ENCODE measurements around the gene DHRS3.

The DHRS3 gene

DNA sequence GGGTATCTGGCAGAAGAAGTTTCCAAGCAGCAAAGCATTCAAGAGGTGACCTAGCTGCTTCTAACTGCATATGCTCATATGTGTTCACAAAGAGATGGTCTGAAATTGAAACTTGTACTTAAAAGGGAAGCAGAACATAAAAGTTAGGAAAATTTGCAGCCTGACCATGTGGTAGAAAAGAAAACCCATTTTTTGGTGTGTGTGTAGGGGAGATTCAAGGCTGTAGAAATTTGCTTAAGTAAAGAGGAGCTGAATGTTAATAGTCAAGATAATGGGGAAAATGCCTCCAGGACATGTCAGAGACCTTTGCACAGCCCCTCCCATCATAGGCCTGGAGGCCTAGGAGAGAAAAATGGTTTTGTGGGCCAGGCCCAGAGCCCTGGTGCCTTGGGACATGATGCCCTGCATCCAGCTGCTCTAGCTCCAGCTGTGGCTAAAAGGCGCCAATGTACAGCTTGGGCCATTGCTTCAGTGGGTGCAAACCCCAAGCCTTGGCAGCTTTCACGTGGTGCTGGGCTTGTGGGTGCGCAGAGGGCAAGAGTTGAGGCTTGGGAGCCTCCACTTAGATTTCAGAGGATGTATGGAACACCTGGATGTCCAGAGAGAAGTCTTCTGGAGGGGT, 54.9 kb downstream of the DHRS3 start:
- H3K4me3 ChIP-seq (ENCODE audit: low read depth, low read length) = no peak overlapping the region
- DNase-seq (ENCODE audit: low read depth) = no peak
- TF ChIP-seq, protein P1, sequence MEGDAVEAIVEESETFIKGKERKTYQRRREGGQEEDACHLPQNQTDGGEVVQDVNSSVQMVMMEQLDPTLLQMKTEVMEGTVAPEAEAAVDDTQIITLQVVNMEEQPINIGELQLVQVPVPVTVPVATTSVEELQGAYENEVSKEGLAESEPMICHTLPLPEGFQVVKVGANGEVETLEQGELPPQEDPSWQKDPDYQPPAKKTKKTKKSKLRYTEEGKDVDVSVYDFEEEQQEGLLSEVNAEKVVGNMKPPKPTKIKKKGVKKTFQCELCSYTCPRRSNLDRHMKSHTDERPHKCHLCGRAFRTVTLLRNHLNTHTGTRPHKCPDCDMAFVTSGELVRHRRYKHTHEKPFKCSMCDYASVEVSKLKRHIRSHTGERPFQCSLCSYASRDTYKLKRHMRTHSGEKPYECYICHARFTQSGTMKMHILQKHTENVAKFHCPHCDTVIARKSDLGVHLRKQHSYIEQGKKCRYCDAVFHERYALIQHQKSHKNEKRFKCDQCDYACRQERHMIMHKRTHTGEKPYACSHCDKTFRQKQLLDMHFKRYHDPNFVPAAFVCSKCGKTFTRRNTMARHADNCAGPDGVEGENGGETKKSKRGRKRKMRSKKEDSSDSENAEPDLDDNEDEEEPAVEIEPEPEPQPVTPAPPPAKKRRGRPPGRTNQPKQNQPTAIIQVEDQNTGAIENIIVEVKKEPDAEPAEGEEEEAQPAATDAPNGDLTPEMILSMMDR (IDR thresholded peaks at IDR 0.05; ENCODE audit: insufficient read depth, low read depth, low read length, missing control alignments) = no peak

DNA sequence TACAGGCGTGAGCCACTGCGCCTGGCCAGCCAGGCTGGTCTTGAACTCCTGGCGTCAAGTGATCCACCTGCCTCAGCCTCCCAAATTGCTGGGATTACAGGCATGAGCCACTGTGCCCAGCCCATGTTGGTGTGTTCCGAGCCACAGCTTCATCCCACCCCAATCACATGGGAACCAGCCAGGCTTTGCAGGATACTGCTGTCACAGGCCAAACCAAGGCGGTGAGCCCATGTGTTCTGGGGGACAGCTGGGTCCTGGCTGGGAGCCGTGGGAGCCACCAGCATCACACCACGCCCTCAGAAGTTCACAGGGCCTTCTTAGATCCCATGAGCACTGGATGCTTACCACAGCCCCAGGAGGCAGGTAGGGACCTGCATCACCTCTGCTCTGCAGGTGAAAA, 56.9 kb downstream of the DHRS3 start:
- no peak overlapping the region for H3K4me3 ChIP-seq (ENCODE audit: low read depth, low read length)
- TF ChIP-seq, protein P1 (IDR thresholded peaks at IDR 0.05; ENCODE audit: insufficient read depth, low read depth, low read length, missing control alignments) = no peak

DNA sequence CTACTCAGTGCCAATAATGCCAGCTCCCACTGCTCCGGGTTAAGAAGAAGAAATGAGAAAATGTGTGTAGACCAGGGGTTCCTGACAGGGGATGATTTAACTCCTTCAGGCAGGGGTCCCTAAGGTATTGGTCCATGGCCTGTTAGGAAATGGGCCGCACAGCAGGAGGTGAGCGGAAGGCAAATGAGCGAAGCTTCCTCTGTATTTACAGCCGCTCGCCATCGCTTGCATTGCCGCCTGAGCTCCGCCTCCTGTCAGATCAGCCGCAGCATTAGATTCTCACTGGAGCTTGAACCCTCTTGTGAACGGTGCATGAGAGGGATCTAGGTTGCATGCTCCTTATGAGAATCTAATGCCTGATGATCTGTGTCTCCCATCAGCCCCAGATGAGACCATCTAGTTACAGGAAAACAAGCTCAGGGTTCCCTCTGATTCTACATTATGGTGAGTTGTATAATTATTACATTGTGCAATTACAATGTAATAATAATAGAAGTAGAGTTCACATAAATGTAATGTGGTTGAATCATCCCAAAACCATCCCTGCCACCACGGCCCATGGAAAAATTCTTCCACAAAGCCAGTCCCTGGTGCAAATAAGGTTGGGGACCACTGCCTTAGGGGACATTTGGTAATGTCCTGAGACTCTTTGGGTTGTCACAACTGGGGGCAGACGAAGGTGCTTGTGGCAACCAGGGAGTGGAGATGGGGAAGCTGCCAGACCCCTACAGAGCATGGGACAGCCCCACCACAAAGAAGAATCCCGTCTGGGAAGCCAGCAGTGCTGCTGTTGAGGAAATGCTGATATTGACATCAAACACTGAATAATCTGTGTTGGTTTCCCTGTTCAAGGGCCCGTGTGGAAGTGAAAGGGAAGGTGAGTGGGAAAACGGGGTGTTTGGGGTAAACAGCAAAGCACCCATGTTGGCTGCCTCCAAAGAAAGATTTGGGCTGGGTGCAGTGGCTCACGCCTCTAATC, 60.8 kb downstream of the DHRS3 start:
- TF ChIP-seq, protein P1 (IDR thresholded peaks at IDR 0.05; ENCODE audit: insufficient read depth, low read depth, low read length, missing control alignments) = no peak
- no peak for DNase-seq (ENCODE audit: low read depth)
- no peak overlapping the region for H3K4me3 ChIP-seq (ENCODE audit: low read depth, low read length)

More for the DNA sequence above, 56.9 kb downstream of the DHRS3 start:
- no peak for DNase-seq (ENCODE audit: low read depth)

DNA sequence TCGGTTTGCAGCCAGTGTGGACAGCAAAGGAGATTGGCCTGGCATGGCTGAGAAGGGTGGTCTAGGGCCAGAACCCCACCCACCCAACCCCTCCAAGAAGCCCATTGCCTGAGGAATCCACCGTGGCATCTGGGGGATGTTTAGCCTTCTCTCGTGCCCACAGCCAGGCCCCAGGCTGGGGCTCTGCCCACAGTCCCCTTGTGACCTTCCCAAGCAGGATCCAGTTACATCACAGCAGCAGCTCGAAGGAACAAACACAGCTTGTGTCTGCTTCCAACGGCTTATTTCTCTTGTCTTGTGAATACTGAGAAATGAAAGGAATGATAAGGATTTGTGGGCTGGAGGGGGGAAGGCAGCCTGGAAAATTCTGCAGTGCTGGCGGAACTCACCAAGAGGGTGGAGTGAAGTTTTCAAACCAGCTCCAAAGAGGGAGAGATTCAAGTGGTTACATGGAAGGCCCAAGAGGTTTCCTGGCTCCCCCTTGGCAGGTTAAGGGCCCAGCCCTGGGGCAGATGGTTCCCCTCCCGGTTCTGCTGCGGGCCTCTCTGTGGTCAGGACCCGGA, 61.6 kb downstream of the DHRS3 start:
- H3K4me3 ChIP-seq (ENCODE audit: low read depth, low read length) = no peak overlapping the region
- TF ChIP-seq, protein P1 (IDR thresholded peaks at IDR 0.05; ENCODE audit: insufficient read depth, low read depth, low read length, missing control alignments) = no peak
- DNase-seq (ENCODE audit: low read depth) = no peak

DNA sequence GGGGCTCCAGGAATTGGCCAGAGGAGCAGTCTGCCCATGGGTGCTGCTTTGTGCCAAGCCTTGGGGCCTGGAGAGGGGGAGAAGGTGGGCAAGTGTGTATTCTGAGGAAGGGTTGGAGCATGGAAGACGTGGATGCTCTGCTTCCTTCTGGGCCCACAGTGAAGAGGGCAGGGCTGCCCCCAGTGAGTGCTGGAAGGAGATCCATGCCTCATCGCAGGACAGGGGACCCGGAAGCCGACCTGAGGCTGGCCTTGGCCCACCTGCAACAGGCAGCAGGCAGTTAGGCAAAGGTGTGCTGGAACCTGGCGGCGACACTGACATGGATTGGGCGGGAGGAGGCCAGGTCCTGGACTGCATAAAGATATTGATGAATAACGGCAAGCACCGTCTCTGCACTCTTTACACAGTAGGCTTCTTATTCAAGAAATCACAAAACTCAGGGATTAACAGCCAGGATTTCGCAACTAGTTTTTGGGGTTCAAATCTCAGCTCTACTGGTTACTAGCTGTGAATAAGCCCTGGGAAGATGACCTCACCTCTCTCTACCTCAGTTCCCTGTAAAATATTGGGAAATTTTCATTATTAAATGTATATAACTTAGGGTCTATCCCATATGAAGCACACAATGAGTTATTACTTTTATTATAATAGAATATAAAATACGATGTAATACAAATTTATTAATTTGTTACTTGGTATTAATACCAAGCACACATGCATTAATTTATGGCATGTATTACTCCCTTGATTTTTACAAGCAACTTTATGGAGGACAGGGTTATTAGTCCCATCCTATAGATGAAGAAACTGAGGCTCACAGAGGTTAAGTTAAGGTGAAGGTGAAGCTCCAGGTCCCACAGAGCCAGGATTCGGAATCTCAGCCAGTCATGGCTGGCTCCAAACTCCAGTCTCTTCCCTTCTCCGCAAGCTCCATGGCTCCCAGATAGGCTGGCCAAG, 62.3 kb downstream of the DHRS3 start:
- no peak for DNase-seq (ENCODE audit: low read depth)
- TF ChIP-seq, protein P1 (IDR thresholded peaks at IDR 0.05; ENCODE audit: insufficient read depth, low read depth, low read length, missing control alignments) = no peak

More for the DNA sequence above, 62.3 kb downstream of the DHRS3 start:
- no peak overlapping the region for H3K4me3 ChIP-seq (ENCODE audit: low read depth, low read length)
